HG03378 (cell line): ENCODE results near the gene PTMA.
"Not testable (repeated sequence)": the region's sequence is repeated elsewhere in the genome, so short reads cannot be mapped to it uniquely, and the experiment has no call there.

Source experiments
- ATAC-seq: cut with Tn5 transposase; IDR thresholded peaks from one replicate; pipeline ENCODE4 v1.9.1; 2021; ENCODE audit warnings: mild to moderate bottlenecking, moderate library complexity; ENCODE audit not compliant: unreplicated experiment

Gene PTMA

DNA sequence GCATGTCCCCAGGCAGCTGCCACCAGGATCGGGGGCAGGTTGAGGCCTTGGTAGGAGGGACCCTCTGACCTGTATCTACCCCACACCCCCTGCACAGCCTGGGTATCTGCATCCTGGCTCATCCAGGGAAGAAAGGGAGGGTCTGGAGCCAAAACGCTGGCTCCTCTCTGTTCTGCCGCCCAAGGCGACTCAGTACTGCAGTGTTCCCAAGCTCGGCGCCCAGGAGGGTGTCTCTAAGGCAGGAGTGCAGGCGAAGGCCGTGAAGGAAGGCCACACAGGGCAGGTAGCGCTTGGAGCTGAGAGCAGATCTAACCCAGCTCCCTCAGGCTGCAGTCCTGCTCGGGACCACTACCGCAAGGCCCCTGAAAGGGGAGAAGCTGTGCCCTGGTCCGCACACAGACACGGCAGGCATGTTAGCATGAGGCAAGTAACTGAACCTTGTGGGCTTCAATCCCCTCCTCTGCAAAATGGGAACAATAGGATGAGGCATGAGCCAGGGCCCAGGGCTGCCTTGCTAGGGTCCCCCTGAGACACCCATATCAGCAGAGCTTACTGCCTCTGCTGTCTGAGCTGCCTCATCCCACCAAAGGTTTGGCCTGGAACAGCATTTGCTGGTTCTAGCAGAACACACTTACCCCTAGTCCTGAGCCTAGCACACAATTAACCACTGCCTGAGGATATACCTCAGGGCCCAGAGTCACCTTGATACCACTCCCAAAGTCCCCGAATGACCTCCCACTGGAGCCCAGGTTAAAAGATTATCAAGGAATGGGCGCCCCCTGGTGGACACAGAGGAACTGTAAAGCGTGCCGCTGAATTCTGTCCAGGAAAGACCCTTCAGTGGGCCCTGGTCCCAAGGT, 6.5 kb downstream of the PTMA start:
- no peak for ATAC-seq

DNA sequence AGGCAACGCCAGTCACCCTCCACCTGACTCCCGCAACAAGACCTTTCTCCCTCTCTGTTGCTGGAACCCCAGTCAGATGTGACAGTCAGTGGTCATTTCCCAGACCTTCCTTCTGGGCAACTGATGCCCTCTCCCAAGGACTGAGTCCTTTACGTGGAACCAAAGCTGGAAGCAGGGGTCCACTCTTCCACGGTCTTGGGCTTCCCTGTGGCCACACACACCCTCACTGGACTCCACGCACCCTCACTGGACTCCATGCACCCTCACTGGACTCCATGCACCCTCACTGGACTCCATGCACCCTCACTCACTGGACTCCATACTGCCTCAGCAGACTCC, 7.1 kb downstream of the PTMA start:
- ATAC-seq: no peak

DNA sequence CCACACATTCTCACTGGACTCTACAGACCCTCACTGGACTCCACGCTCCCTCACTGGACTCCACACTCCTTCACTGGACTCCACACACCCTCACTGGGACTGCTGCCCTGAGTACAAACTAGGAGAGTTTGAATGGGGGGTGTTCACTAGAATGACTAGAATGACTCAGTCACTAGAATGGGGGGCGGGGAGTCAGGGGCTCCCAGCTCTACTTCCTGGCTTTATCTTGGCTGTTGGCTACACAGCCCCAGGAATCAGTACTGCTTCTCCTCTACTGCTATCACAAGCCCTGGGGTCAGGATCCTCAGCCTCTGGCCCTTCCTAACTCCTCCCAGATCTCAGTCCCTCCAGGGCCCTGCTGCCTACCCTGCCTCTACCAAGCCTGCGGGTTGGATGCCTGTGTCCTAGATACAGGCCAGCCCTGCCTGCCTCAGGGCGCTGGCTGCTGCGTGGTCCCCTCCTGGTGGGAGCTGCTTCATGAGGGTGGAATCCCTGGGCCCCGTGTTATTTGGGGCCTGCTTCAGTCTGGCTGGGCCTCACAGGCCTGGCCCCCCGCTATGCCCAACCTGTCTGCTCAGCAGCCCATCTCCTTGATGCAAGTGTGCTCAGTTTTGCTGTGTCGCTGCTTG, 7.8 kb downstream of the PTMA start:
- no peak for ATAC-seq

DNA sequence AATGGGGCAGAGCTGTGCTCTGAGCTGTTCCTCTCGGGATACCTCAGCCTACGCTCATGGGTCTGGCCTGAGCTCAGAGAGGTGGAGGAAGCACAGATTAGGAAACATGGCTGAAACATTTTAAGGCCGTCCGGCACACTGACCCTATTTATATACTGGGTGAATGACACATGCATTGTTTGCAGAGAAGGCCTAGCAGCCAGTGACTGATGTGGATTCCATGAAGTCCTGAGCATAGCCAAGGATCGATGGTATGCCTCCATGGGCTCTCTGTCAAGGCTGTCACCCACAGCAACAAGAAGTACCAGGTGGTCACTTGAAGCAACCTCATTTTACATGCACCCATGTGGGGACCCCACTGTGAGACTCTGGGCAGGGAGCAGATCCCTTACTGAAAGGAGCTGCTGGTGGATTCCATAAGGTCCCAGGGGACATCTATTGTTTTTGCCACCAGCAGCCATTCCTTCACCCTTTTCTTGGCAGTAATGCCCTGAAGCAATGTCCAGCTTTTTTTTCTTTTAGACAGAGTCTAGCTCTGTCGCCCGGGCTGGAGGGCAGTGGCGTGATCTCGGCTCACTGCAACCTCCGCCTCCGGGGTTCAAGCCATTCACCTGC, 8.4 kb downstream of the PTMA start:
- ATAC-seq: no peak

DNA sequence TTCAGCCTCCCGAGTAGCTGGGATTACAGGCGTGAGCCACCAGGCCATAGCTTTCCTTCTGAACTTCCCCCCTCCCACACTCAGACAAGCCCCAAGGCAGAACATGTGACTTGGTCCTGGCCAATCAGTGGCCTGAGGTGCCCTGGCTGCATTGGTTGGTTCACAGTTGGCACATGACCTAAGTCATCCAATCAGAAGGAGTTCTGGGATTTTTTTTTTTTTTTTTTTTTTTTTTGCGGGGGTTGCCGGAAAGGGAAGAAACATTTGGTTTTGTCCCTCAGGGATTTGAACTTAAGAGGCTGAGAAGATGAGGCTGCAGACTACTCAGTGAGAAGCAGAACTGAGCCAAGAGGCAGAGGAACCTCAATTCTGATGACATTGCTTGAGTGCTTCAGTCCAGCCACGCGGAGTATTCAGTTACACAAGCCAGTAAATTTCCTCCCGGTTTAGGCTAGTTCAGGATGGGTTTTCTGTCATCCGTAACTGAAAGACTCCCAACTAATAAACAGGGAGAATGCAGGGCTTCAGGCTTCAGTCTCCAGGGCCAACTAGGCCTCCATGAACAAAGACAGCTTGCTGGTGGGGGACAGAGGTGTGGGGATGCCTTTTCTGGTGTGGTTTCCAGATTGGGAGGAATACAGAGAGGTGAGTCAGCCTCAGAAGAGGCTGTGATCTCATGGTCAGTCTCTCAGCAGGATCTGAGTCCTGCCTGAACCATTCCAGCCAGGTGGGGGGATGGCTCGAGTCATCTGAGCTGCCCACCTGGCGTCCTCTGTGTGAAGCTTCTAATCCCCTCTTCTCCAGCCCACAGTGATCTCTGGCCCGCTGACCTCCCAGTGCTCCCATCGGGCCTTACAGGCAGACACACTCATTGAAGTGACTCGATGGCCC, 9.2 kb downstream of the PTMA start:
- peak; percentile 29 for ATAC-seq

DNA sequence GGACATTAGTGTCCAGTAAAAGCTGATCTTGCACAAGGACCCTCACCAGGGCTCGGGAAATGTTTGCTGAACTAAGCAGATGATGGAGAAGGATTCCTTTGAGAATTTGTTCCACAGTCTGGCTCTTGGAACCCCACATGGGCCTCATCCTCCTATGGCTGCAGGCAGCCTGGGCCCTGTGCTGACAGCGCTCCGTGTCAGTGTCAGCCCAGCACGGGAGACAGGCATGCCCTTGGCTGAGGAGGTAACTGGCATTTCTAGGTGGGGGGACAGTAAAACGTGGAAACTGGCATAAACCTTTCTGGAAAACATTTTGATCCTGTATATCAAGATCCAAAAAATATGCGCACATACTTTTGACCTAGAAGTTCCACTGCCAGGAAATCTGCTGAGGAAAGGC, 10.5 kb downstream of the PTMA start:
- no peak for ATAC-seq

DNA sequence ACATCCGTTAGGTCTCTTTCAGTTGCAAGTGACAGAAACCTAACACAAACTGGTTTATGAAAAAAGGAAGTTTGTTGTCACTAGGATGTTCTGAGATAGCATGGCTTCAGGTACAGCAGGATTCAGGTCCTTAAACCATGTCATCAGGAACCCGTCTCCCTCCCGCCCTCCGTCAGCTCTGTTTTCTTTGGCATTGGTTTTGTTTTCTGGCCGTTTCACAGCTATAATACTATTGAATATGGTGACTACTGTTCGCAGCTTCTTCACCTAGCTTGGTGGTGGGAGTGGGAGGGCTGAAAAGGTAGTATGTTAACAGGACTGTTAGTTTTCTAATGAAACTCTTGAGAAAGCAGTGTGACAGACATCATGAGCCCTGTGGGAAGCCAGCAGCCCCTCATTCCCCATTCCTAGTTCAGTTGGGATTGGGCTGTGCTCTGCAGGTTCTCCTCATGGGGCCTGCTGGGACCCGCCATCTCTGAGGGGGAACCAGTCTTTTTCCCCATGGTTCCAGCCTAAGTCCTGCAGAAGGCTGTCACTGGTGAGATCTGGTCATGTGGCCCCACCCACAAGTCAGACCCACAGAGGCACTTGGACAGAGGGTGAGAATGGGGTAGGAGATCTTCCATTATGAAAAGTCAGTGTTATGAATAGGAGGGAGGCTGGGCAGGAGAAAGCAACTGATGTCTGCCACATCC, 12.1 kb downstream of the PTMA start:
- no peak for ATAC-seq

DNA sequence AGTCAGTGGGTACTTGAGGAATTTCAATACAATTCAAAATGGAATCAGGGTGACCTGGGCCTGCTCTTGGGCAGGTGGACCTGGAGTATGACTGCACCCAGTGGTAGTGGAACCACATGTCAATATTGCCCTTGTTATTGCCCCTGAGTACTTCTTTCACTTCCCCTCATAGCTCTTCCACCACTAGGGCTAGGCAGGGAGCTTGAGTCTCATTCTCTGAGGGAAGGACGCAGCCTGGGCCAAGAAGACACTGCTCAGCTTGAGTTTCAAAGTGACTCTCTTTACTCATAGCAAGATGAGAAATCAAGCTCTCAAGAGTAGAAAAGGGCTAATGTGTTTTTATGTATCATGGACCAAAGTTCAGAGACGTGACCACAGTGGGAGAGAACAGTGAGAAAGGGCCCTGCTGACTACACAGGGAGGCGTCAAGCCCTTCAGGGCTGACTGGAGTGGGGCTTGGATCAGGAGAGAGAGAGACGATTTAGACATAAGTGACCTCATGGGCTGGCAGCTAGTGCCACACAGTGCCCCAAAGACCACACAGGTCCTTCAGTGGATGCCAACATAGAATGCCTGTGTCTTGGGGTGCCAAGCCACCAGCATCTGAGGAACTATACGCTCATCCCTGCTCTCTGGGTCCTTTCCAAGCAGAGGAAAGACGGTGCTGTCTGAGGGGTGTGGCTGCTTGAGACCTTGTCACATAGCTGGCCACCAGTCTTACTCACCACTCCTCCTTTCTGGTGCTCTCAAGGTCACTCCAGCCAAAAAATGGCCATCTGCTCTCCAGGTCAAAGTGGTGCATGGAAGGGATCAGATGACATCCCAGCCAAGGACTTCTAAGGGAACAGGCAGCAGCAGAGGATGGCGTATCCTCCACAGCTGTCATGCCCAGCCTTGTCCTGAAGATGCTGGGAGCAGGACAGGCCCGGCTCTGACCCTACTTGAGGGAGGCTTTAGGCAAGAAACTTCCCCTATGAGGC, 13.0 kb downstream of the PTMA start:
- peak; percentile 75 for ATAC-seq

DNA sequence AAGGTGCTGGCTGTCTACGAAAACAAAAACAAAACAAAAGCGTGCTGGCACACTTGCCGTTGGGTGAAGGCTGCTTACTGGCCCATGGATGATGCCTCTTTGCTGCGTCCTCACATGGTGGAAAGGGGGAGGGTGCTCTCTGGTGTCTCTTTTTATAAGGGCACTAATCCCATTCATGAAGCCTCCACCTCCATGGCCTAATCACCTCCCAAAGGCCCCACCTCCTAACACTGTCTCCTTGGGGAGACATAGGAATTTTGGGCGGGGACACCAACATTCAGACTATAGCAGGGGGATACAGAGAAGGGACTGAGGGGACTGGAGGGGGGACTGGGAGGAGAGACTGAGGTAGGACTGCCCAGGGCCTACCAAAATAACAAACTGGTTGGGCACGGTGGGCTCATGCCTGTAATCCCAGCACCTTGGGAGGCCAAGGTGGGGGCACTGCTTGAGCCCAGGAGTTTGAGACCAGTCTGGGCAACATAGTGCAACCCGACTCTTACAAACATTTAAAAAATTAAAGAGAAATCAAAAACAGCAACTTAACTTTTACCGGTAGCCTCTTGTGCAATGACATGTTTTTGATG, 14.5 kb downstream of the PTMA start:
- no peak for ATAC-seq

DNA sequence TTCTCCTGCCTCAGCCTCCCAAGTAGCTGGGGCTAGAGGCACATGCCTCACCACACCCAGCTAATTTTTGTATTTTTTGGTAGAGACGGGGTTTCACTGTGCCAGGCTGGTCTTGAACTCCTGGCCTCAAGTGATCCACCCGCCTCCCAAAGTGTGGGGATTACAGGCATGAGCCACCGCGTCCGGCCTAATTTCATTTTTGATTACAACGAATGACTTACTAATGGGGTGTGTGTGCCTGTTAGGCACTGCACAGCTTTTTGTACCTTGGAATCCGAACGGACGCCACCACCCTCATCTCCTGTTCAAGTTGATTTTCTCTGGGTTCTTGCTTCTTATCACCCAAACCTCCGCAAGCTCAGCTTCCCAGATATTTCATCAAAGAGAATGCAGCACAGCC, 17.2 kb downstream of the PTMA start:
- ATAC-seq: no peak

DNA sequence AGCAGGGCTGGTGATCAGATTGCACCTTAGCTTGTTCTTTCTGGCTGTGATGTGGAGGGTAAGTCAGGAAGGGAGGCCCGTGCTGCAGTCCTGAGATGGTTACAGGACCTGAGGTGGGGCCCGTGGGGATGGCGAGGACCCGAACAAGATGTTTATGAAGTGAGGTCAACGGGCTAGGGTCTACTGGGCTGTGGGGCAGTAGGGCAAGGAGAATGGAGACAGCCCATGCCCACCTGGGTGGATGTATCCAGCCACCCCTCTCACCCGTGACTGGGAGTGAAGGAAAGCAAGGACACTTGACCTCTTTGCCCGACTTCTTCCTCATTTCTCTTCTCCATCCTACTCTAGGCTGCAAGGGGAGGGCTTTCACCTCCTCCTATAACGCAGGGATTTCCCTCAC, 18.0 kb downstream of the PTMA start:
- ATAC-seq: no peak

DNA sequence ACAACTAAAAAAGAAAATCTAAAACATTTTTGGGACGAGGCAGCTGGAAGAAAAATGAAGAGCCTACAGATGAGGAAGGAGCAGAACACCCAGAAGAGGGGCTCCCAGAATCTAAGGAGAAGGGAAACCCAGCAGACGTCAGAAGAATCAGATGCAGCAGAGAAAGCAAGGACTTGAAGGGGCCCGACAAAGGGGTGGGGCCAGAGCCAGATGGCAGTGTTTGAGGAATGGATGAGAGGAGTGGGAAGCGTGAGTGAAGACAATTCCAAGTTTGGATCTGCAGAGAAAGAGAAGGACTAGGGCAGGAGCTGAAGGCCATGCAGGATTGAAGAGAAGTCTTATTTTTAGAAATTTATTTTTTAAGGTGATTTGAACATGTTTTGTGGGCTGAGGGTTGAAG, 19.3 kb downstream of the PTMA start:
- ATAC-seq: no peak

DNA sequence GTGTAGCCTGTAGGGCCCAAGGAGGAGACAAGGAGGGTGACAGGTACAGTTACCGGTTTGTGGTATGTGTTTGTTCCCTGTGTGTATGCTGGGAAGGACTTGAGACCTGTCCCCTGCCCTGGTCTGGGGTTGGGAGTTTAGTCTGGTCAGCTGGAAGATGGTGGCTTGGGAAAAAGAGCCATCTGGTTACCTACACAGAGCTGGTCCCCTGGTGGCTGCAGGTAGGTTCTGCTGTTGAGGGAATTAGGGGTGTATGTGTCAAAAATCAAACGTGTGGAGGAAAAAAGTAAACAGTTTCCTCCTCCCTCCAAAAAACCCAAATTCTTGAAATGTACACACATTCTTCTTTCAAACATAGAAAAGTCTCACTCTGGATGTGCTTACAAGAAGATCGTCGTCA, 24.3 kb downstream of the PTMA start:
- no peak for ATAC-seq

DNA sequence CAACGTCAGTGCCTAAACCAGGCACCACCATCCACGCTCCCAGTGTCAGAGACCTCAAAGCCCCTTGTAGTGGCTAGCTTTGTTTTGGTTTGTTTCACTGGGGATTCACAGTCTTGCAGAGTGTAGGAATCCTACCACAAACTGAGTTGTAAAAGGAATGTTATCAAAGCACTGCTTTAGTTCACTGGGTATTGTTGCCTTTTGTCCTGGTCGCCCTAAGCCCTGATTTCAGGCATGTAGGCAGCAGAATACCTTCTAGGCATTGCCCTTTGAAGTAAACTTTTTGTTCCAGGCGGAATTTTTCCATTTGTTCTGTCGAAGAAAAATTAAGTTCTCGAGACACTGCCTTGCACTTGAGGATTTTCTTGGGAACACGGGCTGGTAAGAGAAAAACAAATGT, 29.4 kb downstream of the PTMA start:
- no peak for ATAC-seq

DNA sequence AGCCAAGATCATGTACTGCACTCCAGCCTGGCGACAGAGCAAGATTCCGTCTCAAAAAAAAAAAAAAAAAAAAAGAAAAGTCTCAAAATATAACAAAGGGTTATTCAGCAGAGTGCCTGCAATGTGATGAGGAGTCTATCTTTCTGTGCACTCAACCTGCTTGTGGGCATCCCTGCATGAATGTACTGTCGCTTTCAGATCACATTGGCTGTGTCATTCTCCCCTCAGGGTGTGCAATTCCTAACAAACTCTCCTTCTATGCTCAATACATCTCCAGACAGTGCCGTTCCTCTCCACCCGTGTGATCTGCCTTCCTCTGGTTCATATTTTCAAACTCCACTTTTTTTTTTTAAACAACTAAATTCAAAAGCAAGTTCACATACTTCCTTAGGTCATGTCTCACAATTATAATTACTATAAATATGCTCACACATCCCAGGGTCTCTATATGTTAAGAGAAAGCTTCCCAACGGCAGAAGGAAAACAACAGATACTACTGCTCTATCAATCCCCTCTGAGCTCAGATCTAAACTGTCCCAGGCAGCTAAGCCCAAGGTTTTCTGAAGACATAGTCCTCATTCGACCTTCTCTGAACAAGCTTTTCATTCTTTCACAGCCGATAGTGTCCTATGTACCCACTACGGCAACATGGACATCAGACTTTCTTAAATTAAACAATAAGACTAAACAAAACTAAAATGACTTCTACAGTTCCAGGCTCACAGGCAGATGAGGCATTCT, 35.2 kb downstream of the PTMA start:
- ATAC-seq: no peak

DNA sequence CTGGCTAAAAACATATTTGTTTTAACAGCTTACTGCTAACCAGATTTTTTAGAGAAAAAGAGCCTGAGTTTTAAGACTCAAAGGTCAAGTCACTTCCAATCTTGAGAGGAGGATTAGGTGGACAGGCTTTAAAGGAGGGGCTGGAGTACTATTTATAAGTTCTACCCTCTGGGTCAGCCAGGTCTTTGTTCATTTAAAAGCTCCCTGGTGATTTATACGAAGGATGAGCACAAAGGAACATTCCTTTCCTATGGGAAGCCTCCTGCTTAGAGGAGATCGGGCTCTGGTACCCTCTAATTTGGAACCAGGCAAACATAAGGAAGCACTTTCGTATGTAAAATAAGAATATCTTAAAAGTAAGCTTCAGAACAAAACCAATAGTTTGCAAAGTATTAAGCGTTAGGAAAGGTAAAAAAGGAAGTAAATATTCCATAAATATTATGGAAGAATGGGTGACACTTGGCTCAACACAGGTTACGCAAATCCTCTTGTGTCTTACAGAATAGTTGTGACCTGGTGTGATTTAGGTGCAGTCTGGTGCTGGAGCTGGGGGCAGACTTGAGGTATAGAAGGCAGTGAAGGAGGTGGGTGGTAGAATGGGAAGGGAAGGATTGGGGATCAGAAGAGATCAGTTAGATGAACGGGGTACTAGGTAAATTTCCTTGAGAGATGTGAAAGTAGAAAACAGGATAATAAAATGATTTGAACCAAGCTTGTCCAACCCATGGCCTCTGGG, 37.1 kb downstream of the PTMA start:
- ATAC-seq: no peak

DNA sequence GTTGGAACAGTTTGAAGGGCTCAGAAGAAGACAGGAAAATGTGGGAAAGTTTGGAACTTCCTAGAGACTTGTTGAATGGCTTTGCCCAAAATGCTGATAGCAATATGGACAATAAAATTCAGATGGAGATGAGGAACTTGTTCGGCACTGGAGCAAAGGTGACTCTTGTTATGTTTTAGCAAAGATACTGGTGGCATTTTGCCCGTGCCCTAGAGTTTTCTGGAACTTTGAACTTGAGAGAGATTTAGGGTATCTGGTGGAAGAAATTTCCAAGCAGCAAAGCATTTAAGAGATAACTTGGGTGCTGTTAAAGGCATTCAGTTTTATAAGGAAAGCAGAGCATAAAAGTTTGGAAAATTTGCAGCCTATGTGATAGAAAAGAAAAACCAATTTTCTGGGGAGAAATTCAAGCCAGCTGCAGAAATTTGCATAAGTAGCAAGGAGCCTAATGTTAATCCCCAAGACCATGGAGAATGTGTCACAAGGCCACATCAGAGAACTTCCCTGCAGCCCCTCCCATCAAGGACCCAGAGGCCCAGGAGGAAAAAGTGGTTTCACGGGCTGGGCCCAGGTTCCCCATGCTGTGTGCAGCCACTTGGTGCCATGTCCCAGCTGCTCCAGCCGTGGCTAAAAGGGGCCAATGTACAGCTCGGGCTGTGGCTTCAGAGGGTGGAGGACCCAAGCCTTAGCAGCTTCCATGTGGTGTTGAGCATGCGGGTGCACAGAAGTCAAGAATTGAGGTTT, 40.0 kb downstream of the PTMA start:
- not testable (repeated sequence) for ATAC-seq
